Mammary epithelial cell (primary cell): ENCODE data around the gene USF3.

Source experiments
- CTCF ChIP-seq, 2 donors: IDR thresholded peaks in 1 of 2; conservative IDR thresholded peaks in 1 of 2; 2 replicates each; pipeline ENCODE4 v1.5.1; 2011 to 2012; ENCODE audit warnings: inconsistent platforms in 2 of 2, low read length in 2 of 2, mild to moderate bottlenecking in 2 of 2, control low read depth in 1 of 2, low read depth in 1 of 2; ENCODE audit not compliant: insufficient read depth in 1 of 2; ENCODE audit errors: extremely low read depth in 1 of 2
- EZH2 ChIP-seq: IDR thresholded peaks from 2 replicates; pipeline ENCODE4 v1.6.1; 2012; ENCODE audit warnings: low read length, inconsistent platforms, borderline replicate concordance

DNA sequence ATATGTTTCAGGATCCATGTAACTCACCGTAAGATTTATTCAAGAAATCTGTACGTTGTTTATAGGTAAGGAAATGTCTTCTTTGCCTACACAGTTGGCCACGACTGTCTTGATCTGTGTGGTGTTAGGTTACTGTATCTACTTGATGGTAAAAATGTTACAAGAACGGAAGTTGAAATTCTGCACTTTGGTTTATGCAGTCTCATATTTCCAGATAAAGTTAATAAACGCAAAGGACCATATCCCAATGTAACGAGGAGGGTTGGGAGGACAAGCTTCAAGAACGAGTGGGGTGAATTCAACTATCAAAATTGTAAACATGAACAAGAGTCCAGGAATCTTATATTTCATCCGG lies 1.0 kb downstream of the USF3 start:
- TF ChIP-seq CTCF (conservative IDR thresholded peaks at IDR 0.05 in 1 of 2, IDR thresholded peaks at IDR 0.05 in 1 of 2; ENCODE audit: extremely low read depth in 1 of 2, insufficient read depth in 1 of 2, low read depth in 1 of 2, low read length in 2 of 2) (no peak), EZH2 (no peak)
